A549 (cell line): ENCODE data around the gene GLRA3.

Experiments
- CHD2 ChIP-seq: fragments of 150-350 bp; IDR thresholded peaks from 2 replicates; pipeline ENCODE4 v1.6.1; 2014; ENCODE audit warnings: low read length; ENCODE audit not compliant: partially characterized antibody
- CTCF ChIP-seq: fragments of >200 bp; sonication (Bioruptor Twin); formaldehyde crosslinking; IDR thresholded peaks from 3 replicates; pipeline ENCODE4 v1.5.1; 2016
- EP300 ChIP-seq, 2 experiments: fragments of >200 bp; sonication (Bioruptor Twin); formaldehyde crosslinking; IDR thresholded peaks; 2 replicates in 1 of 2; 3 replicates in 1 of 2; pipeline ENCODE4 v1.6.1; 2016 to 2017
- JUNB ChIP-seq: fragments of >200 bp; sonication (Bioruptor Twin); formaldehyde crosslinking; IDR thresholded peaks from 2 replicates; pipeline ENCODE4 v1.6.1; 2016
- POLR2A ChIP-seq: IDR thresholded peaks from 2 replicates; pipeline ENCODE4 v1.6.1; 2012; ENCODE audit warnings: mild to moderate bottlenecking, low read length
- REST ChIP-seq: fragments of 200-600 bp; sonication (generic); IDR thresholded peaks from 2 replicates; pipeline ENCODE4 v1.6.1; 2016; ENCODE audit warnings: antibody characterized with exemption, mild to moderate bottlenecking, moderate library complexity
- ZSCAN20 ChIP-seq: fragments of 250-450 bp; sonication (Bioruptor Pico); IDR thresholded peaks from 2 replicates; pipeline ENCODE4 v1.8.0; 2022; ENCODE audit warnings: mild to moderate bottlenecking, moderate library complexity

- TF ChIP-seq CTCF (no peak), JUNB (no peak), POLR2A (no peak), REST (no peak), CHD2 (no peak), EP300 (IDR thresholded peaks at IDR 0.05) (no peak), ZSCAN20 (CRISPR knock-in tag) (no peak)
These were observed 236.1 kb downstream of the GLRA3 start for GRCh38 chr4:174592985-174593335.
